Effector memory CD4-positive, alpha-beta T cell (primary cell): ENCODE results near the gene B9D1.

Experiments
- DNase-seq, 3 donors: peaks; one replicate each; pipeline ENCODE4 v3.0.0-alpha.2; 2020
- H3K27ac ChIP-seq: 2 replicates; pipeline ENCODE4 v1.7.0; 2013; ENCODE audit warnings: mild to moderate bottlenecking, low read length, moderate library complexity; ENCODE audit not compliant: insufficient read depth, poor library complexity, severe bottlenecking
- H3K27me3 ChIP-seq: replicated peaks from 2 replicates; pipeline ENCODE4 v1.7.0; 2013; ENCODE audit warnings: mild to moderate bottlenecking, low read length; ENCODE audit not compliant: insufficient read depth, control insufficient read depth, poor library complexity, severe bottlenecking
- H3K36me3 ChIP-seq: 2 replicates; pipeline ENCODE4 v1.7.0; 2013; ENCODE audit warnings: mild to moderate bottlenecking, low read length, moderate library complexity; ENCODE audit not compliant: control insufficient read depth, insufficient read depth
- H3K4me1 ChIP-seq: 2 replicates; pipeline ENCODE4 v1.7.0; 2013; ENCODE audit warnings: low read length, mild to moderate bottlenecking; ENCODE audit not compliant: control insufficient read depth, insufficient read depth, poor library complexity, severe bottlenecking
- H3K4me3 ChIP-seq: 2 replicates; pipeline ENCODE4 v1.7.0; 2013; ENCODE audit warnings: low read length, low read depth, mild to moderate bottlenecking; ENCODE audit not compliant: insufficient read depth, poor library complexity, severe bottlenecking
- H3K9me3 ChIP-seq: 2 replicates; pipeline ENCODE4 v1.7.0; 2013; ENCODE audit warnings: mild to moderate bottlenecking, low read length, moderate library complexity; ENCODE audit not compliant: control insufficient read depth

The B9D1 gene

DNA sequence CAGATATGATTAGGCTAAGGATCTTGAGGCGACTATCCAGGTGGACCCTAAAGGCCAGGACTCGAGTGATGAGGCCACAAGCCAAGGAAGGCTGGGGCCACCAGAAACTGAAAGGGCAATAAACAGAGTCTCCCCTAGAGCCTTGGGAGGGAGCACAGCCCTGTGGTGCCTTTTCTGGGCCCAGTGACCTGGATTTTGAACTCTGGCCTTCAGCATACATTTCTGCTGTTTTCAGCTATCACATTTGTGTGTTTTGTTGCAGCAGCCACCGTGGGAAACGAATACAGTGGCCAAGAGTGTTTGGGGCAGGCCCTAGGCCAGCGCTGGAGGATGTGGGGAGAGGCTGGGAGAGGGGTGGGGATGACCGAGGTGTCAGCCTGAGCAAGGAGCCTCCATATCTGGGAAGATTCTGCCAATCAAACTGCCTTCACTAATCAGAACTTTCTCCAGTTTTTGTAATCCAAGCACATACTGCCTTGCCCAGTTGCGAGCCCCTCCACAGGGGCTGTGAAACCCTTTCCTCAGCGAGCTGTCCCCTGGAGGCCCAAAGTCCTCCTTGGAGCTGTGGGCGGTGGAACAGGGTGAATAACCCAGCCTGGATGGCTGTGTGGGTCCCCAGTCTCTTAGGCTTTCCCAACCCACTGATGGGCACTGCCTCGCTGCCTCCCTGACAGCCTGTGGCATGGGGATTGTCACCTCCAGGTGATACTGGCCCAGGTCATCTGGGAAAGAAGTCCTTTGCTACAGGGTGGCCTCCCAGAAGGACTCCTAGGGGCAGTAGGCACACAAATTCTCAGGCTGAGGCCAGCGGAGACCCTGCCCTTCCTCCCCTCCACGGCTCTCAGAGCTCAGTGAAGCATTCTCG, 16.8 kb downstream of the B9D1 start:
- no peaks in the 10 kb centered on the region for H3K36me3 ChIP-seq
- H3K27ac ChIP-seq = no peak overlapping the region
- H3K27me3 ChIP-seq = no peaks in the 10 kb centered on the region
- H3K4me3 ChIP-seq = no peak overlapping the region
- H3K9me3 ChIP-seq = no peaks in the 10 kb centered on the region
- no peaks in the 10 kb centered on the region for H3K4me1 ChIP-seq
- no peak for DNase-seq

DNA sequence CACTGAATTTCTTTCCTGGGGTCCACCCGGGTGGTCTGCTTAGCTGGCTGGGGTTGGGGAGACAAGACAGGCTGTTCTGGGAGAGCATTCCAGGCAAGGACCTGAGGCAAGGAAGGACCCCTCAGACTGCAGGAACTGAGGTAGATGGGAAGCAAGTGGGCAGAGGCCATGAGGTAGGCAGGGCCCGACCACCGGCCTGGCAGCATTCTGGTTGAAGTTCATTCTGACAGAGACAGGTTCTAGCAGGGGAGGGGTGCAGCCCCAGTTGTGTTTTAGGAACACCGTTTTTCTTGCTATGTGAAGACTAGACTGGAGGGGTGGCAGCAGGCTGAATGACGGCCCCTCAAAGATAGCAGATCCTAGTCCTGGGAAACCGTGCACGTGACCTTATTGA, 17.5 kb downstream of the B9D1 start:
- DNase-seq = no peak
- Histone ChIP-seq H3K27ac (no peak overlapping the region), H3K4me1 (no peaks in the 10 kb centered on the region), H3K36me3 (no peaks in the 10 kb centered on the region), H3K4me3 (no peak overlapping the region), H3K9me3 (no peaks in the 10 kb centered on the region), H3K27me3 (no peaks in the 10 kb centered on the region)

DNA sequence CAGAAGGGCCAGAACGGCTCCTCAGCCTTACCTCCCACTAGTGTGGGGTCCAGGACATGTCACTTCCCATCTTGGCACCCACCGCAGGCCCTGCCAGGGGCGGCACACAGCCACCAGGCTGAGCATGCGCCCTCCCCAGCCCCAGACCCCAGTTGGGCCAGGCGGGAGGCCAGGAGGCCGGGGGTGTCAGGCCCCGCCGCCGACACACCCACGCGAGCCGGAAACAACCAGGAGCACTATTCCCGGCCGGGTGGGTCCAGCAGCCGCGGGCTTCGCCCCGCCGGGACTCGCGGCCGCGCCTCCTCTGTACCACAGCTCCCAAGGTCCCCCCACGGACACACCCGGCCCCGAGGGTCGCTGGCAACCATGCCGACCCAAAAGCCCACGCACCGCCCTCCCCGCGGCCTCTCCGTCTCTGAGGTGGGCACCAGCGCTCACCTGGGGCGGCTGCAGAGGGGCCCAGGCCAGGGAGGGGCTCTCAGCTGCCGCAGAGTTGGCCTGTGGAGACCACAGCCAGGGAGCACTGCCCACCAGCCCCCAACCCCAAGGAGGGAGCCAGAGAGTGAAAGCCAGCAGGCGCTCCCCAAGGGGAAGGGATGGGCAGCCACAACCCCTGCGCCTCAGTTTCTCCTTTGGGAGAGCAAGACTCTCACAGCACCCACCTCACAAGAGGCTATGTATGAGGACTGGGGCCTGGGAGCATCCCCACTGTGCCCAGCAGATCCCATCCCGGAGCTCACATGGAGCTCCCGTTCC, 18.0 kb downstream of the B9D1 start:
- DNase-seq = no peak
- Histone ChIP-seq H3K27ac (no peak overlapping the region), H3K4me3 (no peak overlapping the region), H3K27me3 (no peaks in the 10 kb centered on the region), H3K36me3 (no peaks in the 10 kb centered on the region), H3K4me1 (no peaks in the 10 kb centered on the region), H3K9me3 (no peaks in the 10 kb centered on the region)

DNA sequence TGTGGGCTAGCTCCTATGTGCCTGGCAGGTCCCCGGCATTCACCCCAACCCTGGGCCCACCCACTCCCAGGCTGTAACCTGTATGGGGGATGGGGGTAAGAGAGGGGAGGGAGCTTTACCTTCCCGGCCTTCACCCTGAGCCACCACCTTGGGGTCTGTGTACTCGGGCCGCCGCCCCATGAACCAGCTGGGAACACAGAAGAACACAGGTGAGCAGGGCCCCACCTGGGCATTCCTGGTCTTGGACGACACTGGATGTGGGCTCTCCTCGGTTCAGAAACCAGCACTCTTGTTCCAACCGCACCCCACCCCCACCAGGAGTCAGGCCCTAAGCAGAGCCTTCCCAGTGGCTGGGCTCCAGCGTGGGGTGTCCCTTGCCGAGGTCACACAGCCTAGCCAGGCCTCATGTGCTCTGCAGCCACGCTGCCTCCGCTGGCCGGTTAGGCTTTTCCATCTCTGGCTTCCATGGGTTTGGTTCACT, 18.8 kb downstream of the B9D1 start:
- no peak overlapping the region for H3K27ac ChIP-seq
- no peak for DNase-seq
- H3K36me3 ChIP-seq = no peaks in the 10 kb centered on the region
- no peak overlapping the region for H3K4me3 ChIP-seq
- H3K9me3 ChIP-seq = no peaks in the 10 kb centered on the region
- H3K27me3 ChIP-seq = no peaks in the 10 kb centered on the region
- no peaks in the 10 kb centered on the region for H3K4me1 ChIP-seq

DNA sequence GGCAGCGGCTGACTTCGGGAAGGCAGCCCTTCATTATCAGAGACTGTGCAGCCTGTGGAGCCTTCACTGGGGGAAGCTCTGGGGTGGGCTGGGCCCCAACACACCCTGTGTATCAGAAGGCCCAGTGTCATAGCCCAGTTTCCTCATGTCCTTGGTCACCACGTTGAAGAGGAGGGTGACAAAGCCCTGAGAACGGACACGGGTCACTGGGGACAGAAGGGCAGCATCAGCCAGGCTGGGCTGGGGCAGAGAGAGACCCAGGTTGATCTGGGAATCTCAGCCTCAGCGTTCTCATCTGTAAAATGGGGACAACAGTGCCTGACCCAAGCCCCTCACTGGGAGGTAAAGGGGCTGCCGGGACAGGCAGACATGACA, 19.3 kb downstream of the B9D1 start:
- Histone ChIP-seq H3K36me3 (no peaks in the 10 kb centered on the region), H3K4me1 (no peaks in the 10 kb centered on the region), H3K9me3 (no peaks in the 10 kb centered on the region), H3K27me3 (no peaks in the 10 kb centered on the region), H3K4me3 (no peak overlapping the region), H3K27ac (no peak overlapping the region)
- DNase-seq = no peak

DNA sequence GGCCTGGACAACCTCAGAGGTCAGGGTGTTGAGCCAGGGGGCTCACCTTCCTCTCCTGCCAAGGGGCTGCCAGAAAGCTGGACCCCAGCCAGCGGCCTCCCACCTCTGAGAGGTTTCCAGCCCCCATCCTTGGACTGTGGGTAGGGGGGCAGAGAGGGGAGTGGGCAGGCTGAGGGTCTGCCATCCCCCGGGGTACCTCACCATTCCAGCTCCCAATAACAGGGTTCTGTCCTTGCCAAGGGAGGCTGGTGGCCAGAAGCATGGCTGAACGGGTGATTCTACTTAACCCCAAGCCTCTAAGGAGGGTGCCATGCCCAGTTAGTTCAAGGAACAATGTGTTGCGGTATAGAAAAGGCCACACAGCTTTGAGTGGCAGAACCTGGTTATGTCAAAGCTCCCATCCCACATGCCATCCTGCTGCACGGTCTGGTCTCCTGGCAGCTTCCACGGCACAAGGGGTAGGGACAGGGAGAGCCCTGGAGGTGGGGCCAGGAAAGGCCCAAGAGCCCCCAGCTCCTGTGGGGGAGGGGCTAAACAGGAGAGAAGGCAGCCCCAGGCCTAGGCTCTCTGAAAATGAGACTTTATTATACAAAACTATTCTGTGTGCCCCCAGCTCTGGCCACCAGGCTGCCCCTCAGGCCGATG, 19.8 kb downstream of the B9D1 start:
- H3K36me3 ChIP-seq = no peaks in the 10 kb centered on the region
- H3K4me3 ChIP-seq = no peak overlapping the region
- H3K9me3 ChIP-seq = no peaks in the 10 kb centered on the region
- no peak for DNase-seq
- no peak overlapping the region for H3K27ac ChIP-seq
- no peaks in the 10 kb centered on the region for H3K27me3 ChIP-seq
- H3K4me1 ChIP-seq = no peaks in the 10 kb centered on the region

DNA sequence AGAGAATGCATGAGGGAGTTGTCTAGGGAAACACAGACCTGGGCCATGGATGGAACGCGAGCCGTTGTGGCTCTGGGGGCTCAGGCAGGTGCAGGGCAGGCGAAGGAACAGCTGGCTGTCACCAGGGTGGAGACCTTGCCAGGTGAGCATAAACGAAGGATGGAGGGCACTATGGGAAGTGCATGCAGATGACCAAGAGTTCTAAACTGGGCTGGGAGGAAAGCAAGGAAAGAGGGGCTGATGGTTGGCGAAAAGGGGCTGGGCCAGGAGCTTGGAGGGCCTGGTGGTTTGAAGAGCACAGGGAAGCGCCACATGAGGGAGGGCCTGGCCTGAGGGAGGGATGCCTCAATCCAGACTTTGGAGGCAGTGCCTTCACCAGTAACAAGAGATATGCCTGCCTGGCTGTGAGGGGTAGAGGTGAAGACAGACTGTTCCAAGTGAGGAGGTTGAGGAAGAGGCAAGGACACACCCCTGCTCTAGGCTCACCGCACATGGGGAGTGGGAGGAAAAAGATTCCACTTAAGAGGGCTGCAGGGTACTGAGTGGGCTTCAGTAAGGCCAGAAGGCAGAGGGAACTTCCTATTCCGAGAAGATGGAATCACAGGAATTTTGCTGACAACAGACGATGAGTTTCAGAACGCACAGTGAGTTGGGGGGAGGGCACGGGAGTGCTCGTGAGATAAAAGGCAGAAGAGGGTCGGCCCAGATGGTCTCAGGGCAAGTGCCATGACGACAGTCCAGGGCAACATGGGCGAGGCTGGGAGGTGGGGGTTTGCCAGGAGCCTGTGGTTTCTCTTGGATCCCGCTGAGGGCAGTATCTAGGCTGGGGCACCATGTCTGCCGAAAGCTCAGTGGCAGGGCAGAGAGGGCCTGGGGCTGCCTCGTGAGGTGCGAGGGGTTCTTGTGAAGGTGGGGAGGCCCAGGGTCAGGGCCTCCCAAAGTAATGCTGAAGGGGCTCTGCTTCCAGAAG, 20.6 kb downstream of the B9D1 start:
- Histone ChIP-seq H3K4me1 (no peaks in the 10 kb centered on the region), H3K36me3 (no peaks in the 10 kb centered on the region), H3K27me3 (no peaks in the 10 kb centered on the region), H3K9me3 (no peaks in the 10 kb centered on the region), H3K27ac (no peak overlapping the region), H3K4me3 (no peak overlapping the region)
- DNase-seq = no peak

DNA sequence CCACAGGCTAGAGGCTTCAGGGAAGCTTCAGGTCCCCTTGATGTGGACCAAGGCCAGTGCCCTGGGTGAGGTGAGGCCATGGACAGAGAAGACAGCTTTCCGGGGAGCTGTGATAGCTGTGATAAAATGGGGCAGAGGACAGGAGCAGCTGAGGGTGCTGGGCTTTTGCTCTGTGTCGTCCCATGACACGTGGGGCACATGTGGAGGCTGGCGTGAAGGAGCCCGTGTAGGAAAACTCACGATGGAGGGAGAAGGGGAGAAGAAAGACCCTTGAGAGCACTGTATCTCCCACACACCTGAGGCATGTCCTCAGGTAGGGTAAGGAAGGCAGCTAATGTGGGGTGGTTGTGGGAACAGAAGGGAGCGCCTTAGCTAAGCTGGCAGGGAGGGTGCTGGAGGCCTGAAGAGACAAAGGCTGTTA, 21.3 kb downstream of the B9D1 start:
- DNase-seq = no peak
- H3K27ac ChIP-seq = no peak overlapping the region
- no peaks in the 10 kb centered on the region for H3K9me3 ChIP-seq
- no peaks in the 10 kb centered on the region for H3K36me3 ChIP-seq
- H3K27me3 ChIP-seq = no peaks in the 10 kb centered on the region
- H3K4me1 ChIP-seq = no peaks in the 10 kb centered on the region
- no peak overlapping the region for H3K4me3 ChIP-seq

DNA sequence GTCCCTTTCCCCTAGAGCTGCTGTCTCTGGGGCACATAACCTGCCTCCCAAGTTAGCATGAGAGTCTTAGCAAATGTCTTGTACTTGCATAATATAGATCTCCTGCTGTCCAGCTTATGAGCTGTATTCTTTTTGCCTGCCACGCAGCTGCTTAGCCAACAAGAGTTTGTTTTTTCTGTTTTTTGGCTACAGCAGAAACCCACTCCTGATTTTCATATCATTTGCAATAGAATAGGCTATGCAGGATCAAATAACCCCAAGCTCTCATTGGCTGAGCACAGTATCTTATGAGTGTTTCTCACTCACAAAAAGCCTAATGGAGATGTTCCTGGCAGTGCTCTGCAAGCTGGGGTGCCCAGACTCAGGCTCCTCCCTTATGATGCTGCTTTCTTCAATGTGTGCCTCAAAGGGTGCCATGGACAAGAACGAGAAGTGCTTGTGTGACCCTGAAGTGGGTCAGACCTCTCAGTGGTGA, 23.1 kb downstream of the B9D1 start:
- DNase-seq = no peak
- no peaks in the 10 kb centered on the region for H3K9me3 ChIP-seq
- no peaks in the 10 kb centered on the region for H3K27me3 ChIP-seq
- no peaks in the 10 kb centered on the region for H3K4me1 ChIP-seq
- no peak overlapping the region for H3K27ac ChIP-seq
- H3K36me3 ChIP-seq = no peaks in the 10 kb centered on the region
- H3K4me3 ChIP-seq = no peak overlapping the region
